ENCODE data around the gene SCGB1D1.

Gene SCGB1D1, protein sequence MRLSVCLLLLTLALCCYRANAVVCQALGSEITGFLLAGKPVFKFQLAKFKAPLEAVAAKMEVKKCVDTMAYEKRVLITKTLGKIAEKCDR
- total RNA-seq = 0 reads per million in 2 donors

DNA sequence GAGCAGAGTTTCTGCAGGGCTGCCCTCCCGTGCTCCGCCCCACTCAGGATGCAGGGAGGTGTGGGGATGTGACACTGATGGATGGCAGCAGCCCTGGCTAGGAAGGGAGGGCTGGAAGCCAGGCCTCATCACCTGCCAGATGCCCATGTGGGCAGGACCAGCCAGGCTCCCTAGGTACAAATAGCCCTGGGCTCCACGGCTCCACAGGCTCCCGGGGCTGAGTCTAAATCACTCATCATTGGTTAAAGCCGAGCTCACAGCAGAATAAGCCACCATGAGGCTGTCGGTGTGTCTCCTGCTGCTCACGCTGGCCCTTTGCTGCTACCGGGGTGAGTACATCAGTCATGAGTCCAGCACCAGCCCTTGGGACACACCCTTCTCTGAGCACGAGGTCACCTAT, at the start of gene SCGB1D1:
Gene SCGB1D1 (plus strand): TSS at position 206 of the 400 bp plus-strand sequence. CDS start 69 bp downstream, at position 275.
- no peak for DNase-seq

DNA sequence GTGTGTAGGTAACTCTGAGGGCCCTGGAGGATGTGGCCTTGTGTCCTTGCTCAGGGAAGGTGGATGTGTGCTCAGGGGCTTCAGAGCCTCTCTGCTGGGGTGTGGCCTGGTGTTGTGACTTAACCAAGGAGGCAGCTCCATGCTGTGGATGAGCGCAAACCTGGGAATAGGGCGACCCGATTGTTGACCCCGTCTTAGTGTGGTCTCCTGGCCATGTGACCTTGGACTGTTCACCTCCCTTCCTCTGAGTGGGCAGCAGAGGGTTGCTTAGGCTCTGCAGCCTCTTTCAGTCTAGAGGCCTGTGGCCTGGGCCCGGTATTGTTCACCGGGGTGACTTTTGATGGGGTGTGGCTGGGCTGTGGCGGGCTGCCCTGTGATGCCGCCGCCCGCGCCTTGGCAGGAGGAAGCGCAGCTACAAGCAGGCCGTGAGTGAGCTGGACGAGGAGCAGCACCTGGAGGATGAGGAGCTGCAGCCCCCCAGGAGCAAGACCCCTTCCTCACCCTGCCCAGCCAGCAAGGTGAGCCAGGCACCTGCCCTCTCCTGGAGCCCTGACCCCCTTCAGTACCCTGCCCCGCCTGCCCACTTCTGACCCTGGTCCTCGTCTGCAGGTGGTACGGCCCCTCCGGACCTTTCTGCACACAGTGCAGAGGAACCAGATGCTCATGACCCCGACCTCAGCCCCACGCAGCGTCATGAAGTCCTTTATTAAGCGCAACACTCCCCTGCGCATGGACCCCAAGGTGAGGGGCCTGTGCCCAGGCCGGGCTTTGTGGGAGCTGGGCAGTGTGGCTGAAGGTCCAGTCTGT, 49.5 kb upstream of the SCGB1D1 start:
- DNase-seq = no peak

DNA sequence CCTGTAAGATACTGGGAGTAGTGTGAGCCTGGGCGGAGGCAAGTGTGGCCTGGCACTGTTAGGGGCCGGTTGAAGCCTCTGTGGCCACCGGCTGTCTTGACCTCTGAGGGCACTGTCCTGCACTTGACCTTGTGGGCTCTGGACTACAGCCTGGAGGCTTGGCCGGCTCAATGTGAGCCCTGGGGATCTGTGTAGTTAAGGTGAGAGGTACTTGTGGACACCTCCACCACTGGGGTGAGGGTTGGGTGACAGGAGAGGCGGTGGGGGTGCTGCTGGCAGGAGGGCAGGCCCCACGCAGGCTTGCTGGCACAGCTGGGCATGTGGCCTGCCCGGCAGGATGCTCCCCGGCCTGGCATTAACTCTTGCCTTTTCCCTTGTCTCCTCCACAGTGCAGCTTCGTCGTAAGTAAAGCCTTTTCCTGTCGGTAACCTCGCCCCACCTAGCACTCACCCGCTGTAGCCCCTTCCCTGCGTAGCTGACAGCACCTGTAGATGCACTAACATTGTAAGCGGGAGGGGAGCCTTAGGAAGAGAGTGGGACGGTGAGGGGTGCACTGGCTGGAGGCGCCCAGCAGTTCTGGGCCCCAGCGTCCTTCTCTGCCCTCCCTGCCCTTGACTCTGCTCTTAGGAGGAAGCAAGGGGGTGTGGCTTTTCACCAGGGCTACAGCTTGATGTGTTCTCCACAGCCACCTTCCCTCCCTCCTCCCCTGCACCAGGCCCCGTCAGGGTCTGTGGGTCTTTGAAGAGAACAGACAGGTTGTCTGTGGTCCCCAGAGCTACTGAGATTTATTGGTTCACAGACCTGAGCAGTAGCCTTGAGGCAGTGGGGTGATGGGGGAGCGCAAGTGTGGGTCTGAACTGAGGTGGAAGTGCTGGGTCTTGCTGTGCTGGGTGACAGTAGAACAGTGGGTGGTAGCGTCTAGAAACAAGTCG, 48.6 kb upstream of the SCGB1D1 start:
- DNase-seq = no peak

DNA sequence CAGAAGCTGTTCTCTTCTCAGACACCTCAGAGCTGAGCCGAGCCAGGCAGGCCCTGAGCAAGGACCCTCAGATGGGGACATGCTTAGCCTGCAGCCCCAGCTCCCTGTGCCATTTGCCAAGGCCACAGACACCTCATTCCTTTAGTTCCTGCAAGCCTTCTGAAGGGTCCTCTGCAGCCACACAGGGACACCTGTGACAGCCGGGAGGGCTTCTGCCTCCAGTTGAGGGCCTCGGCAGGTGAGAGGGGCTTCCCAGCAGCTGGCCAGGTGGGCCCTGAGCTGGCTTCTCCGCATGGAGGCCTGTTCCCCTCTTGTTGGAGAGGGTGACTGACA, 48.0 kb upstream of the SCGB1D1 start:
- no peak for DNase-seq

DNA sequence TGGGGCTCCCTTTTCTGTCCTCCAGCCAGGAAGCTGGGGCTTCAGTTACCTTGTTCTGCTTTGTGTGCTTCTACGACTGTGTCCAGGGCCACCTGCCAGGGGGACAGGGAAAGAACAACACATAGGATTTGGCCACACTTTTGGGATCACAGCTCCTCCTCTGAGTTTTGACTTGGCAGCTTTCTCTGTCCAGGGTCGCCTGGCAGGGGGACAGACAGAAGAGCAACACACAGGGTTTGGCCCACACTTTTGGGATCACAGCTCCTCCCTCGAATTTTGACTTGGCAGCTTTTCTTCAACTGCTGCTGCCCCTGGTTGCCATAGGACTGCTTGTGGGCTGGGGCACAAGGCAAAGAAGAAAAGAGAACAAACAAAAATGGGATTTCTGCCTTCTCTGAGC, 47.1 kb upstream of the SCGB1D1 start:
- DNase-seq = no peak

DNA sequence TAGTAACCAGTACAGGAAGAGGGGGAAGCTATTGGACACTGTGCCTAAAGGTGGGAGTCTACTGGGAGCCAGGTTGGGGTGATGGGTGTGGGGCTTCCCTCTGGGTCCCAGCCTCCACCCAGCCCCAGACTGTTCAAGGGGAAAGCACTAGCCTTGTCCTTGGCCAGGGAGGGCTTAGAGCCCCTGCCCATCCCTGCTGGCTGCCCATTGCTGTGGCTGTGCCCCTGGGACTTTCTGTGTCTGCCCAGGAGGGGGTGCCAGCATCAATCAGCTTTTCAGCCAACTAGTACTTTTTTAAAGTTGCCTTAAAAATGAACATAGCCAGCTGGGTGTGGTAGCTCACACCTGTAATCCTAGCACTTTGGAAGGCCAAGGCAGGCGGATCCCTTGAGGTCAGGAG, 46.3 kb upstream of the SCGB1D1 start:
- no peak for DNase-seq

DNA sequence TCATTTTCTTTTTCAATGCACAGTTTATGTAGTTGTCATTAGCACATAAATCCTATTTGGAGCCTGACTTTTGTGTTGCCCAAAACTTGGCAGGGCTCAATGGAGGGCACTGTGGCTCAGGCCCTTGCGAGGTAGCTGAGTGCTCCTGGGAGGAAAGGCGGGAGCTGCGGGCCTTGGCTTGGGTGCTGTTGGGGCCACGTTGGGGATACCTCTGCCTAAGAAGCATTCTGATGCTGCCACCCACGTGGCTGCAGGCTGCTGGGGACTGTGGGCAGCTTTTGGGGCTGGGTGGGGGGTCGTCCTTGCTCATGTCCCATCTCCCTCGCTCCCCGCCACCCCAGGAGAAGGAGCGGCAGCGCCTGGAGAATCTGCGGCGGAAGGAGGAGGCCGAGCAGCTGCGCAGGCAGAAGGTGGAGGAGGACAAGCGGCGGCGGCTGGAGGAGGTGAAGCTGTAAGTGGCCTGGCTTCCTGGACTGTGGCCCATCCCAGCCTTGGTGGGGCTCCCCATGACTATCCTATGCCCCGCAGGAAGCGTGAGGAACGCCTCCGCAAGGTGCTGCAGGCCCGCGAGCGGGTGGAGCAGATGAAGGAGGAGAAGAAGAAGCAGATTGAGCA, 45.3 kb upstream of the SCGB1D1 start:
- DNase-seq = no peak

DNA sequence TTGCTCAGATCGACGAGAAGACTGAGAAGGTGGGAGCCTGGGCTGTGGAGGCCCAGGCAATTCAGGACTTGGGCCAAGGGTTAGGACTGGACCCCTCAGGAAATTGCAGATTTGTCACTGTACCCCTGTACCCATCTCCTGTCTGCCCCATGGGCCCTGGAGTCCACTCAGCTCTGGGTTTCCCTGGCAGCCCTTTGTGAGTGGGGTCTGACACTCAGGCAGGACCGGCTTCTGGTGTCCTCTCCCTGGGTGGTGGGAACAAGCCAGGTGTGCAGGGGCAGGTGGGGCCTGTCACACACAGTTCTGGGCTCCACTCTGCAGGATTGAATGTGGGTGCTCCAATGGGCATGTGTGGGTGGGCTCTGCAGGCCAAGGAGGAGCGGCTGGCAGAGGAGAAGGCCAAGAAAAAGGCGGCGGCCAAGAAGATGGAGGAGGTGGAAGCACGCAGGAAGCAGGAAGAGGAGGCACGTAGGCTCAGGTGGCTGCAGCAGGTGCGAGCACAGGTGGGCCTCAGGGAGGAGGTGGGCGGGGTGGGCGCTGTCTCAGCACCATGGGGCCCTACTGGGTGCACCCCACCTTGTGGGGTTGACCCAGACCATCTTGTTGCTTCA, 44.6 kb upstream of the SCGB1D1 start:
- no peak for DNase-seq

DNA sequence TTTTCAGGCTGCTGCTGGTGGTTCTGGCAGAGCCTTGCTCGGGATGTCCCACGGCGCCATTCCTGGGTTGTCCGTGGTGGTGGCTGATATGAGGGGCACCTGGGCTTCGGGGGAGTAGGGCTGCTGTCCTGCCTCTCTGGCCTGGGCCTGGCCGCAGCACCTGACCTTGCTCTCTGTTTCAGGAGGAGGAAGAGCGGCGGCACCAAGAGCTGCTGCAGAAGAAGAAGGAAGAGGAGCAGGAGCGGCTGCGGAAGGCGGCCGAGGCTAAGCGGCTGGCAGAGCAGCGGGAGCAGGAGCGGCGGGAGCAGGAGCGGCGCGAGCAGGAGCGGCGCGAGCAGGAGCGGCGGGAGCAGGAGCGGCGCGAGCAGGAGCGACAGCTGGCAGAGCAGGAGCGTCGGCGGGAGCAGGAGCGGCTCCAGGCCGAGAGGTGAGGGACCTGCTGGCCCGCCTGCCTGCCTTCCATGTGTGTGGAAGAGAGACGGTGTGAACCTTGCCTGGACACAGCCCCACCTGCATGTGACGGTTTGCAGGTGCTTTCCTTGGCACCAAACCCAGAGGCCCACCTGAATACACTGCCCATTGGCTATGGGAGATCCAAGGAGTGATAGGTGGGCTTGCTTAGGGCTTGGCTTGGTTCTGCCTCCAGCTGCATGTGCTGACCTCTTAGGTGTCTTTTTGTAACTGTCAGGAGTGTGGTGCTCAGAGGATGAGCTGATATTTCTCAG, 43.4 kb upstream of the SCGB1D1 start:
- DNase-seq = no peak

DNA sequence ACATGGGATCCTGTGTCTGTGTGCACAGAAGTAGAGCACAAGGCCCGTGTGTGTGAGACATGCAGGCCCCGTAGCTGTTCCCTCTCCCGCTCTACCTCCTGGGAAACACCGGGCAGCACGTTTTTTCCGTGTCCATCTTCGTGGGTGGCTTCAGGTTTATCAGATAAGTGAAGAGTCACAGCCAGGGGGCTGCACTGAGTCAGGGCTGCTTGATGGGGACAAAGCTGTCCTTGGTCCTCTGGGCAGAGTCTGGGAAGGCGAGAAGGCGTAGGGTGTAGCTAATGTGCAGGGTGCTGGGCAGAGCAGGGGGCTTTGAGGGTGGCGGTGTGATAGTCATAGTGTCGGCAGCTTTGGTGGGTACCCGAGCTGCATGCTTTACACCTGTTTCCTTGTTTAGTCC, 42.5 kb upstream of the SCGB1D1 start:
- no peak for DNase-seq

DNA sequence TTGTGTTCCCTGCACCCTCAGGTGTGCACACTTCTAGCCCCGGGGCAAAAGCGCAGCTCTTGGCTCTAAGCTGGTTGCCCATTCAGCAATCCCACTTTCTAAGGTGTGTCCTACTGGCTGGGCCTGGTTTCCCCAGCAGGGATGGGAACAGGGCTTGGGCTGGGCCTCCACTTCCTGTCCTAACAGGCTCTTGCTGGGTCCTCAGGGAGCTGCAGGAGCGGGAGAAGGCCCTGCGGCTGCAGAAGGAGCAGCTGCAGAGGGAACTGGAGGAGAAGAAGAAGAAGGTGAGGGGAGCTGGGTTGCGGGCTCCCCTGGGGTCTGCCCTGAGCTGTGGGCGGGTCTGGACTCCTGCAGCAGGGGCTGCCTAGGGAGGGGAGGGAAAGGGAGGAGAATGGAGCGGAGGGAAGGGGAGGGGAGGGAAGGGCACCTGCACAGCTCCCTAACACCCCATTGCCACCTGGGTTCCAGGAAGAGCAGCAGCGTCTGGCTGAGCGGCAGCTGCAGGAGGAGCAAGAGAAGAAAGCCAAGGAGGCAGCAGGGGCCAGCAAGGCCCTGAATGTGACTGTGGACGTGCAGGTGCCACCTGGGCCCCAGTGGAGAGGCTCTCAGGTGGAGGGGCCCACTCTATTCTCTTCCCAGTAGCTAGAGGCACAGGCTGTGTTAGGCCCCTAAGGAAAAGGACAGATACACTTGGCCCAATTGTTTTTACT, 41.6 kb upstream of the SCGB1D1 start:
- DNase-seq = no peak

DNA sequence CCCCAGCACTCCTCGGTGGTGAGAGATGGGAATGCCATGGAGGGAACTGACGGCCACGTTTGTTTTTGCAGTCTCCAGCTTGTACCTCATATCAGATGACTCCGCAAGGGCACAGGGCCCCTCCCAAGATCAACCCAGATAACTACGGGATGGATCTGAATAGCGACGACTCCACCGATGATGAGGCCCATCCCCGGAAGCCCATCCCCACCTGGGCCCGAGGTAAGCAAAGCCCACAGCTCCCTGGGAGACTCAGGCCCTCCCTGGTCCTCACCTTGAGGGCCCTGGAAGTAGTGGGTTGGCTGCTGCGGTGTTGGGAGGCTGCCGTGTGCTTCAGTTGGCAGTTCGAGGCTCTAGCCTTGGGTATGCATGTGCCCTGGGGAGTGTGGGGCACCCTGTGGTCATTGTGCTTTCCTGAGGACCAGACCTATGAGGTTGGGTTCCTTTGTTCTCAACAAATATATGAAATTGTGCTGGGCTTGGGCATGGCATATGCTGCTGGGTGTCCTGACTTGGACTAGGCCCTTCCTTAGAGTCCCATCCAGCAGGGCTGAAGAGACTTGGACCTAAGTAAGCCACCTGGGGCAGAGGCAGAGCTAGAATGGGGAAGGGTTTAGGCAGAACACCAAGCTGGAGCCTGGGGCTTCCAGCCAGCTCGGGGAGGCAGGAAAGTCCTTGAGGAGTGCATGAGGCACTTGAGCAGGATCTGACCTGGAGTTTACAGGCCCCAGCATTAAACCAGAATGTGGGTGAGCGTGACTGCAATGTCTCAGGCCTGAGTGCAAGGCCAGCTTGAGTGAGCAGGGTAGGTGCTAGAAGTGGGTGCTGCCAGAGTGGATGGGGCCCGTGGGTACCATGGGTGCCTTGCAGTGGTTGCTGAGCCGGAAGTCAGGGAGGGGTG, 39.8 kb upstream of the SCGB1D1 start:
- DNase-seq = no peak

DNA sequence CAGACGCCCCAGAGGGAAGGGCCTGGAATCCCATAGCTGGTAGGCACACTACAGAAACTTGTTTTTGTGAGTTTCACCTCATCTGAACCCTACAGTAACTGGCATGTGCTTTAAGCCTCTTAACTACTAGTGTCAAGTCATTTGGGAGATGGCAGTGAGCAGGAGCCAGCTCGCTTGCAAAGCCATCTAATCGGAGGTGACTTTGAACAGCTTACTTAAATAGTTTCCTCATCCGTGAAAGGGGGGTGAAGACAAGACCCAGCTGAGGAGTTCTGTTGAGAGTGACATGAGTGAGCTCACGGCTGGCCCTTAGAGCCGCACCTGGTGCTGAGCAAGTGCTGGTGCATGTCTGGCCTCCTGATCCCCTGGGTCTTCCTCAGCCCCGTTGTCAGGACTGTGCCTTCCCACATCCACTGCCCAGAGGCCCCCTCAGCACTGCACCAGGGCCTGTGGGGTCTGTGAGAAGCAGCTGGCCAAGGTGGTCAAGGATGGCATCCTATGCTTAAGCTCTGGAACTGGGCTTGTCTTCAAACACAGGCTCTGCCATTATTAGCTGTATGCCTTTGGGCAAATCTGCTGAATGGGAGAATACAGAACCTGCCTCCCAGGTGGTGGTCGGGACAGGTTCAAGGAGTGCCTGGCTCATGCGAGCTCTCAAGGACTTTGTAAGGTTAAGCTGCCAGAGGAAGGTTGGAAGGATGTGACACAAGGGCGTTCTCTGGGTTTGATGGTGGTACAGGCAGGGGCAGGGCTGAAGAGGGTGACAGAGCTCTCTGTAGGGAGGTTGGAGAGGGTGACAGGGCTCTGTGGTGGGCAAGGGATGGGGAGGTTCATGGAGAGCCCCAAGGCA, 38.9 kb upstream of the SCGB1D1 start:
- no peak for DNase-seq

DNA sequence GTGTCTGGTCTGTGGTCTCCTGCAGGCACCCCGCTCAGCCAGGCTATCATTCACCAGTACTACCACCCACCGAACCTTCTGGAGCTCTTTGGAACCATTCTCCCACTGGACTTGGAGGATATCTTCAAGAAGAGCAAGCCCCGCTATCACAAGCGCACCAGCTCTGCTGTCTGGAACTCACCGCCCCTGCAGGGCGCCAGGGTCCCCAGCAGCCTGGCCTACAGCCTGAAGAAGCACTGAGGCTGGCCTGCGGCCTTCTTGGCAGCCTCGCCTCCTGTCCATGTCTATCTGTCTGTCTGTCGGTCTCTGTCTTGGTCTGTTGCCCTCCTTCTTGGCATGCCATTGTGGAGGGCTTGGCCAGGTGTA, 38.3 kb upstream of the SCGB1D1 start:
- DNase-seq = no peak

DNA sequence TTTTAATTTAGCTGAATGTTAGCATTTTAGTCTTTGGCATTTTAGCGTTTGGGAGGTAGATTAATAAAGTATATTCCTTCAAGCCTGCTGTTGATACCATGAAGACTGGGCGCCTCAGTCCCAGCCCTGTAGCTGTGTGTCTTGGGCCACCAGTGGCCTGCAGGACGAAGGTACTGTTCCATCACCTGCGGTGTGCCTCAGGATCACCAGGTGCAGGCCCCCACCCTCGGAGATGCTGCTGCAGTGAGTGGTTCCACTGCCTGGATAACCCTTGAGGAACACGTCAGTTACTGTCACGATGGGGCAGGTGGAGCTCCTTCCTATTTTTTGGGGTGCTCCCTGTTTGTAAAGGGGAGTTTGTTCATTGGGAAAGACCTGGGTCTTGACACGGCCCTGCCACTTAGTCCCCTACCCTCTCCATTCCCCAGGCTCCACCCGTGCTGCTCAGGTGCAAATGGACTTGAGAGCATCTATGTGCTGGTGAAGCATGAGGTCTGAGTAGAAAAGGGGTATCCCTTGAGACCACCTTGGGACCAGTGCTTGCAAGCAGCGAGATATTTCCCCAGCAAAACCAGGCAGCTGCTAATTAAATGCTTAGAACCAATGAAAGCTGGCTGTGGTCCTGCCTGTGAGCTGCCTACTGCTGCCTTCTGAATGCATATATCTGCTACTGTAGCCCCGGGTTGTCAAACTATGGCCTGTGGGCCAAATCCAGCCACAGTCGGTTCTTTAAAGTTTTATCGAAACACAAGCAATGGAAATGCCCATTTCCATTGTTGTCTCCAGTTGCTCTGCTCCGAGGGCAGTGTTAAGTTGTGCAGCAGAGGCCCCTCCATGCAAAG, 37.5 kb upstream of the SCGB1D1 start:
- no peak for DNase-seq

DNA sequence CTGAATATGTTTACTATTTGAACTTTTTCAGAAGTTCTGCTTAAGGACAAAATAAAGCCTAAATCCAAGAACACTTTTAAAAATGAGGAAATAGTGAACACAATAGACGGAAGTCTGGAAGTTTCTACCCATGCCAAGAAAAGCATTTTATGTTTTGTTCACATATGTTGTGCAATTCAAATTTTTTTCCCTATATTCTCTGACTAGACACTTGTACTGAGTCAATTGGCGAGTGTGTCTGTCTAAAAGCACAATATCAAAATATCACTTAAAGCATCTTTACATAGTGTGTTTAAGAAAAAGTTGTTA, 37.0 kb upstream of the SCGB1D1 start:
- DNase-seq = no peak

DNA sequence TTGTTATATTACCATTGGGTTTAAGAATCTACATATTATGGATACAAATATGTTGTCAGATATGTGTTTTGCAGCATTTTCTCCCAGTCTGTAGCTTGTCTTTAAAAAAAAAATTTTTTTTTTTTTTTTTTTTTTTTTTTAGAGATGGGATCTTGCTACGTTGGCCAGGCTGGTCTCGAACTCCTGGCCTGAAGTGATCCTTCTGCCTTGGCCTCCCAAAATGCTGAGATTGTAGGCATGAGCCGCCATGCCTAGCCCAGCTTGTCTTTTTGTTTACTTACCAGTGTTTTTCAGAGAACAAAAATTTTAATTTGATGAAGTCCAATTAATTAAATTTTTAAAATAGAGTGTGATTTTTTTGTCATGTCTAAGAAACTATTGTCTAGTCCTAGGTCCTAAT, 36.4 kb upstream of the SCGB1D1 start:
- DNase-seq = no peak

DNA sequence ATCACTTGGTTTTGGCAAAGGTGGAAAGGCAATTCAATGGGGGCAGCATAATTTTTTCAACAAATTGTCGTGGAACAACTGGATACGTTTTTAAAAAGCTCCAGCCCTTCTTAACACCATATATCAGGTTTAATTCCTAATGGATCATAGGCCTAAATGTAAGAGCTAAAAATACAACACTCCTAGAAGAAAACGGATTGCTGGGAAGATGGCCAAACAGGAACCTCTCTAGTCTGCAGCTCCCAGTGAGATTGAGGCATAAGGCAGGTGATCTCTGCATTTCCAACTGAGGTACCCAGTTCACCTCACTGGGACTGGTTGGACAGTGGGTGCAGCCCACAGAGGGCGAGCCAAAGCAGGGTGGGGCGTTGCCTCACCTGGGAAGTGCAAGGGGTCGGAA, 32.4 kb upstream of the SCGB1D1 start:
- DNase-seq = no peak

DNA sequence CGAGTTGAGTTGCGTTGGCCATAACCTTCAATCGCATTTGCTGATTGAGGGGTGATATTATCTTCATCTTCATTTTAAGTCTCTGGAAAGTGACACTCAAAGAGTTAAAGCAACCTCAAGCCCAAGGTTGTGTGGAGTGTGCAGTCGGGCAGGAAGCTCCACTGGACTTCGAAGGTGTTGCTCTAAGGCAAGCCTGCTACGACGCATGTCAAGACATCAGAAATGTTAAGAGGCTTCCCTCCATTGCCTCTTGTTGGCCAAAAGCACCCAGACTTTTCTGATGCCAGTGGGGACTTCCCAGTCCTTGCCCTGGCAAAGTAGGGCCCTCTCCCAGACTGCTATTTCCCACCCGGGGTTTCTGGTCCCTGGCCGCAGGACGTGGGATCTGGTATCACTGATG, 23.6 kb upstream of the SCGB1D1 start:
- no peak for DNase-seq

Data from activated gamma-delta T cell (primary cell).